GM12801 (cell line): ENCODE results near the gene PTPRS.

ENCODE experiments used
- CTCF ChIP-seq: IDR thresholded peaks from one replicate; pipeline ENCODE4 v1.5.1; 2011; ENCODE audit warnings: control low read depth; ENCODE audit not compliant: insufficient read length; ENCODE audit errors: extremely low read depth

PTPRS gene

GRCh38 chr19:5358173-5358800 is 17.7 kb upstream of the PTPRS start:
- no peak for TF ChIP-seq CTCF

- no peak for TF ChIP-seq CTCF
These were observed 17.0 kb upstream of the PTPRS start for GRCh38 chr19:5357584-5357983.

GRCh38 chr19:5356918-5357317 is 16.3 kb upstream of the PTPRS start:
- no peak for TF ChIP-seq CTCF

- no peak for TF ChIP-seq CTCF
These were observed 15.8 kb upstream of the PTPRS start for GRCh38 chr19:5356428-5356827.

GRCh38 chr19:5355693-5356092 is 15.1 kb upstream of the PTPRS start:
- TF ChIP-seq CTCF: no peak

GRCh38 chr19:5355076-5355475 is 14.5 kb upstream of the PTPRS start:
- no peak for TF ChIP-seq CTCF

- no peak for TF ChIP-seq CTCF
These were observed 13.8 kb upstream of the PTPRS start for GRCh38 chr19:5354403-5354802.

GRCh38 chr19:5352229-5352763 is 11.7 kb upstream of the PTPRS start:
- no peak for TF ChIP-seq CTCF
